IMR-90 (cell line): ENCODE data around the gene GPR108. TPM values are rescaled to one million over a fixed set of nuclear protein-coding genes. Genes with fewer than 3 reads are reported as not detected.

Experiments used
- ATAC-seq: fragments of 200-7000 bp; cut with Tn5 transposase; 2 replicates; pipeline ENCODE4 v1.9.1; 2020; ENCODE audit warnings: low read depth, mild to moderate bottlenecking, moderate library complexity
- BruUV-seq: library from RNA; stranded (reverse); fragments of 400-500 nt; replicated peaks from 2 replicates; lab custom pipeline; 2021; lab: Mats Ljungman, UMichigan
- CTCF ChIA-PET: fragments of 300-600 bp; formaldehyde crosslinking; extraction: SDS; loops from one replicate; lab custom pipeline; 2021; ENCODE audit warnings: antibody characterized with exemption; lab: Yijun Ruan, JAX
- POLR2A ChIA-PET: fragments of 300-600 bp; sonication (Branson Sonifier 250); formaldehyde crosslinking; loops from one replicate; lab custom pipeline; 2022; ENCODE audit warnings: antibody characterized with exemption; ENCODE audit not compliant: unreplicated experiment; lab: Charles Lee
- DNase-seq: peaks from one replicate; pipeline ENCODE4 v3.0.0; 2013
- H2AFZ ChIP-seq: replicated peaks from 2 replicates; pipeline ENCODE3; 2013; ENCODE audit warnings: low read length, mild to moderate bottlenecking; ENCODE audit not compliant: poor library complexity
- H2AK5ac ChIP-seq: 2 replicates; pipeline ENCODE4 v1.6.1; 2013; ENCODE audit warnings: low read depth, low read length, inconsistent platforms
- H2AK9ac ChIP-seq: replicated peaks from 2 replicates; pipeline ENCODE3; 2013; ENCODE audit warnings: mild to moderate bottlenecking, low read depth, low read length, moderate library complexity; ENCODE audit not compliant: poor library complexity
- H2BK120ac ChIP-seq: 2 replicates; pipeline ENCODE4 v1.6.1; 2013; ENCODE audit warnings: low read depth, low read length, inconsistent platforms
- H2BK15ac ChIP-seq: 3 replicates; pipeline ENCODE4 v1.6.1; 2013; ENCODE audit warnings: low read depth, low read length, inconsistent platforms
- H2BK20ac ChIP-seq: 2 replicates; pipeline ENCODE4 v1.6.1; 2013; ENCODE audit warnings: low read depth, mild to moderate bottlenecking, inconsistent platforms, low read length, moderate library complexity
- H2BK5ac ChIP-seq: 2 replicates; pipeline ENCODE4 v1.6.1; 2013; ENCODE audit warnings: mild to moderate bottlenecking, low read depth, low read length, inconsistent platforms; ENCODE audit not compliant: poor library complexity, severe bottlenecking
- H3K14ac ChIP-seq: replicated peaks from 2 replicates; pipeline ENCODE4 v1.6.1; 2013; ENCODE audit warnings: low read depth, low read length, inconsistent platforms
- H3K18ac ChIP-seq: 2 replicates; pipeline ENCODE4 v1.6.1; 2013; ENCODE audit warnings: low read depth, low read length, control low read depth
- H3K23ac ChIP-seq: 2 replicates; pipeline ENCODE4 v1.6.1; 2013; ENCODE audit warnings: low read depth, low read length, inconsistent platforms
- H3K27ac ChIP-seq: 2 replicates; pipeline ENCODE4 v1.5.1; 2013; ENCODE audit warnings: mild to moderate bottlenecking, control low read depth, low read length; ENCODE audit not compliant: insufficient read depth
- H3K27me3 ChIP-seq: 2 replicates; pipeline ENCODE4 v1.6.1; 2013; ENCODE audit warnings: low read length; ENCODE audit not compliant: control insufficient read depth, insufficient read depth
- H3K36me3 ChIP-seq: 2 replicates; pipeline ENCODE4 v1.6.1; 2013; ENCODE audit warnings: low read length, mixed read lengths; ENCODE audit not compliant: control insufficient read depth, insufficient read depth
- H3K4ac ChIP-seq: 2 replicates; pipeline ENCODE4 v1.6.1; 2013; ENCODE audit warnings: low read depth, low read length, inconsistent platforms
- H3K4me1 ChIP-seq: 2 replicates; pipeline ENCODE4 v1.6.1; 2013; ENCODE audit warnings: low read length, mixed read lengths; ENCODE audit not compliant: control insufficient read depth, insufficient read depth
- H3K4me2 ChIP-seq: 2 replicates; pipeline ENCODE4 v1.6.1; 2013; ENCODE audit warnings: low read depth, mild to moderate bottlenecking, control low read depth, low read length, moderate library complexity
- H3K4me3 ChIP-seq: 2 replicates; pipeline ENCODE4 v1.5.1; 2013; ENCODE audit warnings: low read depth, mild to moderate bottlenecking, control low read depth, low read length, moderate library complexity; ENCODE audit not compliant: insufficient read depth
- H3K56ac ChIP-seq: 2 replicates; pipeline ENCODE4 v1.6.1; 2013; ENCODE audit warnings: low read length, inconsistent platforms; ENCODE audit not compliant: insufficient read depth; ENCODE audit errors: extremely low read depth
- H3K79me1 ChIP-seq, 2 experiments: 2 replicates each; pipeline ENCODE4 v1.6.1; 2013; ENCODE audit warnings: low read length in 2 of 2, inconsistent platforms in 1 of 2, low read depth in 1 of 2
- H3K9ac ChIP-seq: 2 replicates; pipeline ENCODE4 v1.6.1; 2013; ENCODE audit warnings: low read depth, low read length, control low read depth
- H3K9me1 ChIP-seq: 2 replicates; pipeline ENCODE4 v1.6.1; 2013; ENCODE audit warnings: low read length, inconsistent platforms; ENCODE audit not compliant: insufficient read depth
- H3K9me3 ChIP-seq: 2 replicates; pipeline ENCODE4 v1.6.1; 2013; ENCODE audit warnings: low read length; ENCODE audit not compliant: control insufficient read depth, insufficient read depth
- H4K20me1 ChIP-seq: 2 replicates; pipeline ENCODE4 v1.6.1; 2013; ENCODE audit warnings: low read length, inconsistent platforms; ENCODE audit not compliant: insufficient read depth
- H4K5ac ChIP-seq: 2 replicates; pipeline ENCODE4 v1.6.1; 2013; ENCODE audit warnings: mild to moderate bottlenecking, low read depth, low read length, control low read depth
- H4K8ac ChIP-seq, 2 experiments: 2 replicates each; pipeline ENCODE4 v1.6.1; 2013; ENCODE audit warnings: low read depth in 2 of 2, low read length in 2 of 2, control low read depth in 1 of 2, inconsistent platforms in 1 of 2
- H4K91ac ChIP-seq: 2 replicates; pipeline ENCODE4 v1.6.1; 2013; ENCODE audit warnings: low read depth, low read length, inconsistent platforms; ENCODE audit not compliant: insufficient read depth
- CEBPB ChIP-seq: IDR thresholded peaks from 2 replicates; pipeline ENCODE4 v1.6.1; 2012; ENCODE audit warnings: low read depth, low read length, improper control_type of control experiment
- CHD1 ChIP-seq: IDR thresholded peaks from 2 replicates; pipeline ENCODE4 v1.6.1; 2012; ENCODE audit warnings: low read depth, low read length, improper control_type of control experiment
- CTCF ChIP-seq: conservative IDR thresholded peaks from 2 replicates; pipeline ENCODE4 v1.5.1; 2012; ENCODE audit warnings: mild to moderate bottlenecking, low read depth, low read length, improper control_type of control experiment
- ELK1 ChIP-seq: fragments of 150-350 bp; IDR thresholded peaks from 2 replicates; pipeline ENCODE4 v1.6.1; 2016; ENCODE audit warnings: low read depth, mild to moderate bottlenecking, low read length, moderate library complexity, borderline replicate concordance
- FOS ChIP-seq: fragments of 150-350 bp; IDR thresholded peaks from 2 replicates; pipeline ENCODE4 v1.6.1; 2016; ENCODE audit warnings: low read depth, low read length
- MAFK ChIP-seq: IDR thresholded peaks from 2 replicates; pipeline ENCODE4 v1.6.1; 2012; ENCODE audit warnings: low read depth, low read length, improper control_type of control experiment
- MAZ ChIP-seq: IDR thresholded peaks from 2 replicates; pipeline ENCODE4 v1.6.1; 2012; ENCODE audit warnings: low read depth, mild to moderate bottlenecking, low read length, improper control_type of control experiment, moderate library complexity, borderline replicate concordance
- MXI1 ChIP-seq: IDR thresholded peaks from 2 replicates; pipeline ENCODE4 v1.6.1; 2012; ENCODE audit warnings: low read depth, mild to moderate bottlenecking, low read length, moderate library complexity, borderline replicate concordance
- NFE2L2 ChIP-seq: fragments of 150-350 bp; IDR thresholded peaks from 2 replicates; pipeline ENCODE4 v1.6.1; 2016; ENCODE audit warnings: low read depth, mild to moderate bottlenecking, low read length
- POLR2A ChIP-seq: IDR thresholded peaks from 2 replicates; pipeline ENCODE4 v1.6.1; 2012; ENCODE audit warnings: mild to moderate bottlenecking, low read depth, low read length
- RAD21 ChIP-seq: IDR thresholded peaks from 2 replicates; pipeline ENCODE4 v1.6.1; 2012; ENCODE audit warnings: low read length, improper control_type of control experiment
- RCOR1 ChIP-seq: IDR thresholded peaks from 2 replicates; pipeline ENCODE4 v1.6.1; 2012; ENCODE audit warnings: mild to moderate bottlenecking, low read length, improper control_type of control experiment; ENCODE audit not compliant: insufficient replicate concordance
- RFX5 ChIP-seq: IDR thresholded peaks from 2 replicates; pipeline ENCODE4 v1.8.0; 2012; ENCODE audit warnings: low read depth, mild to moderate bottlenecking, low read length, moderate library complexity
- SMC3 ChIP-seq: fragments of 150-350 bp; IDR thresholded peaks from 2 replicates; pipeline ENCODE4 v1.6.1; 2016; ENCODE audit warnings: low read depth, mild to moderate bottlenecking, antibody characterized with exemption, low read length, moderate library complexity
- WGBS, 2 experiments: methylation state at CpG; one replicate each; pipeline versions ENCODE4 v1.1.5 to v1.1.7; 2013; ENCODE audit warnings: missing lambda C conversion rate in 2 of 2; ENCODE audit not compliant: insufficient read length in 1 of 2; ENCODE audit errors: extremely low coverage in 2 of 2; 5-methylcytosine and 5-hydroxymethylcytosine counted together
- dilution Hi-C: fragments of 300-500 bp; cut with HindIII; formaldehyde crosslinking; loops from one replicate; pipeline ENCODE4 v1.14.3; 2018; ENCODE audit warnings: low sequenced_read_pairs; ENCODE audit not compliant: unreplicated experiment
- in situ Hi-C: fragments of 300-500 bp; cut with MboI; formaldehyde crosslinking; loops from 3 replicates; pipeline ENCODE4 v1.14.3; 2019; ENCODE audit warnings: low sequenced_read_pairs, inconsistent platforms, mixed read lengths
- intact Hi-C: fragments of 100-400 bp; cut with micrococcal nuclease; formaldehyde crosslinking; loops from 2 replicates; pipeline ENCODE4 v1.10.0; 2022
- polyA plus RNA-seq, 3 experiments: library from polyadenylated mRNA; depleted of rRNA; stranded (reverse); fragments of >200 nt; gene quantifications; 2 replicates each; pipeline ENCODE4 v1.2.3, GENCODE V29; 2012; ENCODE audit warnings: low replicate concordance in 1 of 3
- total RNA-seq: library from RNA; depleted of rRNA; stranded (reverse); fragments of >200 nt; gene quantifications from 2 replicates; pipeline ENCODE4 v1.2.3, GENCODE V29; 2012

The GPR108 gene
- total and polyA plus RNA-seq, 2 of the 4 experiments (the other 2 are of a cell fraction) = 28.0 to 38.9 TPM

- CTCF ChIA-PET = no interaction called here
- no peak overlapping the region for H3K56ac ChIP-seq
- H3K14ac ChIP-seq = no peak overlapping the region
- POLR2A ChIA-PET = no interaction called here
- no peak overlapping the region for H2AFZ ChIP-seq
- ATAC-seq (no peak), DNase-seq (no peak)
- WGBS, 2 experiments = no CpG with 5 or more reads among the region's 10 CpGs
- H3K9me3 ChIP-seq = no peaks in the 10 kb centered on the region; the same call in 1 of the 2 replicates
- intact Hi-C loops (no loop called here), dilution Hi-C loops (no loop called here), in situ Hi-C loops (no loop called here)
- H4K5ac ChIP-seq = no peak overlapping the region
- H3K18ac ChIP-seq = no peak overlapping the region
- no peak overlapping the region for H3K4me2 ChIP-seq
- H3K4me1 ChIP-seq = no peaks in the 10 kb centered on the region
- H4K20me1 ChIP-seq = no peaks in the 10 kb centered on the region
- BruUV-seq = no TSS peak
- H4K8ac ChIP-seq = no peak overlapping the region
- peaks cover 2% of the 10 kb centered on the region; the same call in 1 of the 2 replicates for H3K27me3 ChIP-seq
- no peaks in the 10 kb centered on the region for H3K9me1 ChIP-seq
- H3K9ac ChIP-seq = no peak overlapping the region
- H2BK120ac ChIP-seq = no peak overlapping the region
- H2AK9ac ChIP-seq = no peak overlapping the region
- H4K91ac ChIP-seq = no peak overlapping the region
- no peak overlapping the region for H3K4me3 ChIP-seq
- H2AK5ac ChIP-seq = no peak overlapping the region
- H2BK20ac ChIP-seq = no peak overlapping the region
- no peak overlapping the region for H2BK5ac ChIP-seq
- TF ChIP-seq ELK1 = no peak
- no peak for TF ChIP-seq RAD21
- TF ChIP-seq CEBPB = no peak
- TF ChIP-seq FOS = no peak
- TF ChIP-seq POLR2A = no peak
- TF ChIP-seq NFE2L2 = no peak
- no peak for TF ChIP-seq RFX5
- no peak for TF ChIP-seq MAZ
- no peak for TF ChIP-seq SMC3
- TF ChIP-seq MAFK = no peak
- no peak for TF ChIP-seq RCOR1
- no peak for TF ChIP-seq CTCF
- no peak for TF ChIP-seq CHD1
- no peak for TF ChIP-seq MXI1
- no peaks in the 10 kb centered on the region for H3K36me3 ChIP-seq
- no peaks in the 10 kb centered on the region for H3K79me1 ChIP-seq
- no peak overlapping the region for H3K27ac ChIP-seq
- no peak overlapping the region for H2BK15ac ChIP-seq
- no peak overlapping the region for H3K4ac ChIP-seq
- H3K23ac ChIP-seq = no peak overlapping the region
Measured at GRCh38 chr19:6711605-6712004, 25.8 kb downstream of the GPR108 start.
